ENCODE data around the gene PRKN. TPM values are rescaled to one million over a fixed set of nuclear protein-coding genes. Genes with fewer than 3 reads are reported as not detected.
"Not testable (repeated sequence)": the region's sequence is repeated elsewhere in the genome, so short reads cannot be mapped to it uniquely, and the experiment has no call there.

PRKN gene
- polyA plus RNA-seq, 6 donors from 2014 or later: 1.4 to 9.3 (median 3.6) TPM

DNA sequence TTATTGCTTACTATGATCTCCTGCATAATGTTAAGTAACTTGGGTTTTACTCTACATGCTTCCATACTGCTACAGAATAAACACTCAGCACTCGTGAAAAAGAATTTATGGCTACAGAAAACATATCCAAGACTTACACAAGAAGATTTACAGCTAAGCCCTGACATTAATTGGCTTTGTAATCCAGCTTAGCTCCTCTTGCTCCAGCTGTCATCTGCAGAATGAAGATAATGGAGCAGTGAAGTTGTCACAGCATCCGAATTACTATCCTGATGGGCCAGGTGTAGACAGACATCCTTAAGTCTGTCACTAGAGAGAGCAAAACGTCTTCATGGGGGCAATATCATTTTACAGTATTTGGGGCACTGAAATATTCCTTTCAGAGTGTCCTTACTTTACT lies 155.3 kb downstream of the PRKN start:
- ATAC-seq (ENCODE audit: low read depth in 2 of 2) (no peak), DNase-seq (no peak)
- Mint-ChIP-seq H3K9me3 (peaks cover 1 to 24% (median 10%) of the 10 kb centered on the region in 7 donors), H3K27ac (no peak overlapping the region), H3K36me3 (peaks cover 8 to 24% of the 10 kb centered on the region in 2 donors), H3K4me1 (no peaks in the 10 kb centered on the region), H3K27me3 (no peaks in the 10 kb centered on the region), H3K4me3 (no peak overlapping the region)

DNA sequence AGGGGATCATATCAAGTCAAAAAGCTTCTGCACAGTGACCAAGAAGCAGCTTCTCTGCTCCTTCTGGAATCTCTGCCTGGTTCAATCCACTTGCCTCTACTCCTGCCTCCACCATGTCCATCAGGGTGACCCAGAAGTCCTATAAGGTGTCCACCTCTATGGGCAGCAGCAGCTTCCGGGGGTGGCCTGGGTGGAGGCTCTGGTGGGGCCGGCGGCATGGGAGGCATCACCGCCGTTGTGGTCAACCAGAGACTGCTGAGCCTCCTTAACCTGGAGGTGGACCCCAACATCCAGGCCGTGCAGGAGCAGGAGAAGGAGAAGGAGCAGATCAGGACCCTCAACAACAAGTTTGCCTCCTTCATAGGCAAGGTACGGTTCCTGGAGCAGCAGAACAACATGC lies 159.3 kb downstream of the PRKN start:
- Mint-ChIP-seq H3K4me3 (no peak overlapping the region), H3K27ac (no peak overlapping the region), H3K9me3 (peaks cover 14 to 49% (median 37%) of the 10 kb centered on the region in 7 donors), H3K4me1 (no peaks in the 10 kb centered on the region), H3K36me3 (peaks cover 22 to 49% of the 10 kb centered on the region in 2 donors), H3K27me3 (no peaks in the 10 kb centered on the region)
- ATAC-seq (ENCODE audit: low read depth in 2 of 2) (no peak), DNase-seq (no peak)

DNA sequence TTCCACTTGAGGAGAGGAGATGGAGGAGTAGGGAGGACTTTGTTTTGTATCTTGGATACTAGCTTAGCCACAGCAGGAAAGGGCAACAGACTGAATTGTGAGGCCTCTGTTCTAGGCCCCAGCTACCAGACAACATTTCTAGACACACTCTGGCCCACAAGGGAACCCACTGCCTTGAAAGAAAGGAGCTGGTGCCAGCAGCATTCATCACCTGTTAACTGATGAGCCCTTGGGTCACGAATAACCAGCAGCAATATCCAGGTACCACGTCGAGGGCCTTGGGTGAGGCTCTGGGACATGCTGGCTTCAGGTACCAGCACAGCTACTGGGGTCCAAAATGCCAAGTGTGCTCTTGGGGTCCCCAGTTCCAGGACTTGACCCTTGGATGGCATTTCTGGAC lies 165.5 kb downstream of the PRKN start:
- peaks cover 14 to 41% (median 28%) of the 10 kb centered on the region in 7 donors for H3K9me3 Mint-ChIP-seq
- H3K27ac Mint-ChIP-seq: no peak overlapping the region
- ATAC-seq (ENCODE audit: low read depth in 2 of 2): no peak
- no peak overlapping the region for H3K4me3 Mint-ChIP-seq
- peaks cover 13 to 34% of the 10 kb centered on the region in 2 donors for H3K36me3 Mint-ChIP-seq
- H3K27me3 Mint-ChIP-seq: no peaks in the 10 kb centered on the region
- H3K4me1 Mint-ChIP-seq: no peaks in the 10 kb centered on the region
- no peak for DNase-seq

DNA sequence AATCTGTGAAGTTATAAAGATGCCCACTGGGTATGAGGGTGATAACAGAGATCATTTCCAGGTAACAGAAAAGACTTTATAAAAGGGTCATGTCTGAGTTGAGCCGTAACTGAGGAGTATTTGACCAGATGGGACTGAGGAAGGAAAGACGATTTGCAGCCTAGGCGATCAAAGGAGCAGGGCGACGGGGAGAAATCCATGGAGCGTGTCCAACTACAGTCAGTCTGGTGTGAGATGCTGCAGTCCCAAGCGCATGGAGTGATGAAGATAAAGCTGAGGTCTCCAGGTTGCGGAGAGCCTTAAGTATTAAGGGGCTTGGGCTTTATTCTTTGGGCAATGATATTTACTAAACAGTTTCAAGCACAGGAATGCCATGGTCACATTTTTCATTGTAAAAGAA lies 166.7 kb downstream of the PRKN start:
- no peak for ATAC-seq (ENCODE audit: low read depth in 2 of 2)
- Mint-ChIP-seq H3K4me3 (no peak overlapping the region), H3K4me1 (no peaks in the 10 kb centered on the region), H3K9me3 (peaks cover 14 to 30% (median 19%) of the 10 kb centered on the region in 7 donors), H3K36me3 (peaks cover 11 to 29% of the 10 kb centered on the region in 2 donors), H3K27me3 (no peaks in the 10 kb centered on the region), H3K27ac (no peak overlapping the region)
- DNase-seq: no peak

DNA sequence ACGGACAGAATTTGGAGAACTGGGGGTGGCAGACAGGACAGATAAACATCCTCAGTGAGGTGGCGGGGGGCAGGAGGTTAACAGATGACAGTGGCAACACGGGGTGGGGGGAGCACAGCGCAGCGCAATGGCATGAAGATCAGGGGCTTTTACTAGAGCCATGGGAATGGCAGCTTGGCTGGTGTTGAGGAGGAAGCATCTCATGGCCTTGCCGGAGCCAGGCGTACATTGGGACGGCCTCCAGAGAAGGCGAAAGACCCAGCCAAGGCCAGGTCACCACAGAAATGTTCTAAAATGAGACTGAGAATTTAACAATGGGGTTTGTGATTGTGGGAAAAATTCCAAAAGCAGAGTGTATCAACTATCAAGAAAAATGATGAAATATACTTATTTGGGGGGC lies 173.0 kb downstream of the PRKN start:
- Mint-ChIP-seq H3K4me1 (no peaks in the 10 kb centered on the region), H3K27me3 (no peaks in the 10 kb centered on the region), H3K9me3 (peaks cover 0 to 13% (median 9%) of the 10 kb centered on the region in 7 donors), H3K36me3 (peaks cover 17 to 26% of the 10 kb centered on the region in 2 donors), H3K27ac (no peak overlapping the region), H3K4me3 (no peak overlapping the region)
- DNase-seq (no peak), ATAC-seq (ENCODE audit: low read depth in 2 of 2) (no peak)

DNA sequence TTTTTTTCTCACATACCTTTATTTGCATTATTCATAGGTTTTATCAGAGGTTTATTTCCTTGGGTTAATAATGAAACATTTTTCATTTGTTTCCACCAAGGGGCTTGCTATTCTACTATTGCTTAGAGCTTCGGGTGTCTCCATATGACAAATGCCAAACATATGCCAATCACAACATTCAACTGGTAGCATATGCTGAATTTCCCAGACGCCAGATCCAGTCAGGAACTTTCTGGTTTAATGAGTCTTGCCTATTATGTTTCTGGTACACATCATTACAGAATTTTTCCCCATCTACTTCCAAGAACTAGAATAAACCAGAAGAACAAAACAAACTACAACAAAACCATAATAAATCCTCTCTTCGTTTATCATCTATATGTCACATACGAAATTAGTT lies 180.7 kb downstream of the PRKN start:
- Mint-ChIP-seq H3K4me3 (no peak overlapping the region), H3K4me1 (no peaks in the 10 kb centered on the region), H3K27ac (no peak overlapping the region), H3K9me3 (peaks cover 0 to 11% (median 5%) of the 10 kb centered on the region in 7 donors), H3K27me3 (no peaks in the 10 kb centered on the region), H3K36me3 (peaks cover 3 to 9% of the 10 kb centered on the region in 2 donors)
- ATAC-seq (ENCODE audit: low read depth in 2 of 2): no peak
- no peak for DNase-seq

DNA sequence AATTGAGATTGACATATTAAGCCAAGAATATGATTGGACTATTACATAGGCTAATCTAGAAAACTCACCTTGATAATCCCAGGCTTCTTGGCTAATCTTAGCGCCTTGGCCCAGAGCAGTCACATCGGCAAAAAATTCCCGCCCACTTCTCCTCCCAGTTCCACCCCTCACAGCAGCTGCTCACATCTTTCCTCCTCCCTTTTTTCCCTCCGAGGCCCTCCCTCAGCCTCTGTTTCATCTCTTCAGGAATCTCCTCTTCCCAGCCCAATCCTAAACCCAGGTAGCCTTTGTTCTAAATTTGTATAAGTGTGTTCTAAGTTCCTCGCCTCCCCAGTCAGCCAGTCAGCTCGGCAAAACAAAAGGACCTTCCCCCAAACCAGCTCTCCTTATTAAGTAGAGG lies 184.3 kb downstream of the PRKN start:
- Mint-ChIP-seq H3K27ac (peak overlapping the region in 1 of 6 donors; percentile 67), H3K4me1 (no peaks in the 10 kb centered on the region)

DNA sequence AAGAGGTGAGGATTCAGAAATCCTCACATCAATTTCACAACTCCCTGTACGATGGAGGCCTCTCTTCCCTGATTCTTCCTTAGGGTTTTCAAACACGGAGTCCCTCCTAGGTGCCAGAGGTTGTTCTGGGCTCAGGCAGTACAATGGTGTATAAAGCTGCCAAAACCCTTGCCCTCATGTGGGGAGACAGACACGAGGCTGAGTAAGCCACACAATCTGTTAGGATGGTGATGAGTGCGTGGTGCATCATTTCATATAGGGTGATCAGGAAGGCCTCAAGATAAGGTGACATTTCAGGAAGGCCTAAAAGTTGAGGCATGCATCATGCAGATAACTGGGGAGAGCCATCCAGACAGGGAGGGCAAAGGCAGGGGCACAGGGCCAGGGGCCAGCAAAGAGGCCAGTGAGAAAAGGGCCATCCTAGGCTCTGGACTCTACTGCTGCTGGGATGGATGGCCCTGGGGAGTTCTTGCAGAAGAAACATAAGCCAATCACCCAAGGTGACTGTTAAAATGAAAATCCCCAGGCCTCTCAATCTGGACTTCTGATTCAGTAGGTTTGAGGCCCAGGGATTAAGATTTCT lies 186.5 kb downstream of the PRKN start:
- no peaks in the 10 kb centered on the region for H3K36me3 Mint-ChIP-seq
- DNase-seq (no peak), ATAC-seq (ENCODE audit: low read depth in 2 of 2) (no peak)
- no peaks in the 10 kb centered on the region for H3K4me1 Mint-ChIP-seq
- no peaks in the 10 kb centered on the region for H3K27me3 Mint-ChIP-seq
- H3K9me3 Mint-ChIP-seq: peaks cover 0 to 5% (median 0%) of the 10 kb centered on the region in 7 donors
- no peak overlapping the region for H3K4me3 Mint-ChIP-seq
- no peak overlapping the region for H3K27ac Mint-ChIP-seq

More for the DNA sequence above, 184.3 kb downstream of the PRKN start:
- ATAC-seq (ENCODE audit: low read depth in 2 of 2) (no peak), DNase-seq (no peak)
- Mint-ChIP-seq H3K4me3 (no peak overlapping the region), H3K36me3 (no peaks in the 10 kb centered on the region), H3K9me3 (peaks cover 0 to 5% (median 0%) of the 10 kb centered on the region in 7 donors), H3K27me3 (no peaks in the 10 kb centered on the region)

DNA sequence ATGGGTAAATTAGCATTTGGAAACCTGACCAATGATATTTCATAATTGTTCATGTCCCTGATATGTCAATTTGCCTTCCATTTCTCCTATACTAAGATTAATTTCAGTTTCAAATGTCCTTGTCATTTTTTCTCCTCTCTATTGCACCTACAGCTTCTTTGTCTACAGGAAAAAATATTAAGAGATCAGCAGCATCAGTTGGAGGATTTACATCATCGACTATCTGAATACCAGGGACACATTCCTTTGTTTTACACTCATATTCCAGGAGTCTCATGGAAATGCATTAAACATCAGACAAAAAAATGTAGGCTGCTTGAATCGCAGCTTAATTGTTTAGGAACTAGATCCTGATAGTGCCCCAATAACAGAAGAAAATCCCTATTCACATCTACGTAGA lies 188.2 kb downstream of the PRKN start:
- DNase-seq (no peak), ATAC-seq (ENCODE audit: low read depth in 2 of 2) (no peak)
- H3K27me3 Mint-ChIP-seq: no peaks in the 10 kb centered on the region
- H3K27ac Mint-ChIP-seq: no peak overlapping the region
- H3K36me3 Mint-ChIP-seq: no peaks in the 10 kb centered on the region
- H3K4me1 Mint-ChIP-seq: no peaks in the 10 kb centered on the region
- no peak overlapping the region for H3K4me3 Mint-ChIP-seq
- H3K9me3 Mint-ChIP-seq: peaks cover 0 to 5% (median 0%) of the 10 kb centered on the region in 7 donors

DNA sequence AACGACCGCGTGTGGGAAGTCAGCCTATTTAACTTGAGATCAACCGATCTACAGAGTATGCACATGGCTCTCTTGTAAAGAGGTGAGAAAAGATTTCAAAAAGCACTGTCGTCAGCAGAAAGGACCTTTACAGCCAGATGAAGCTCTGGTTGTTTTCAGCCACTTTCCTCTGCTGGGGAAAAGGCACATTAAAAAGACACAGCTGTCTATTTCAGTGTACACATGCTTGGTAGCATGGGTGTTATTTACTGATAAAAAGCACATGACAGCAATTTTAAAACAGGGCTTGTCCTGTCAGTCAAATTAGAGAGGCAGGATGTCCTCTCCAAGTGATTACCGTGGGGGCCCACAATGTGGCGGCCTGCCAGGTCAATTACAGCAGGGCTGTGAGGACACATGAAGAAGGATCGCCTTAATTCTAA lies 188.9 kb downstream of the PRKN start:
- no peak for ATAC-seq (ENCODE audit: low read depth in 2 of 2)
- no peak overlapping the region for H3K27ac Mint-ChIP-seq
- no peaks in the 10 kb centered on the region for H3K27me3 Mint-ChIP-seq
- no peaks in the 10 kb centered on the region for H3K4me1 Mint-ChIP-seq
- H3K9me3 Mint-ChIP-seq: peaks cover 0 to 5% (median 0%) of the 10 kb centered on the region in 7 donors
- DNase-seq: no peak
- no peak overlapping the region for H3K4me3 Mint-ChIP-seq
- H3K36me3 Mint-ChIP-seq: no peaks in the 10 kb centered on the region

DNA sequence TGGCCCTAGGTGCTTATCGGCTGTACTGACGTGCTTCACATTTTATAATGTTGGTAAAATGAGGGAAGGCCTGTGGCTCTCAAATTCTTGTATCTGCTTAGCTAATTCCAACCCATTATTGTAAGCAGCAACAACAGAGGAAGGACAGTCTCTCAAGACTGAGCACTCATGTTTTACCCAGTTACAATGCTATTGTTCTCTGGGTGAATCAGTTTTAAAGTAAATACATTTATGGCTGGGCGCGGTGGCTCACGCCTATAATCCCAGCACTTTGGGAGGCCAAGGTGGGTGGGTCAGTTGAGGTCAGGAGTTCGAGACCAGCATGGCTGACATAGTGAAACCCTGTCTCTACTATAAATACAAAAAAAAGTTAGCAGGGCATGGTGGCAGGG lies 194.6 kb downstream of the PRKN start:
- Mint-ChIP-seq H3K36me3 (no peaks in the 10 kb centered on the region), H3K4me3 (no peak overlapping the region), H3K27ac (no peak overlapping the region), H3K9me3 (peaks cover 0 to 2% (median 0%) of the 10 kb centered on the region in 7 donors), H3K27me3 (no peaks in the 10 kb centered on the region), H3K4me1 (no peaks in the 10 kb centered on the region)
- no peak for DNase-seq
- no peak for ATAC-seq (ENCODE audit: low read depth in 2 of 2)

DNA sequence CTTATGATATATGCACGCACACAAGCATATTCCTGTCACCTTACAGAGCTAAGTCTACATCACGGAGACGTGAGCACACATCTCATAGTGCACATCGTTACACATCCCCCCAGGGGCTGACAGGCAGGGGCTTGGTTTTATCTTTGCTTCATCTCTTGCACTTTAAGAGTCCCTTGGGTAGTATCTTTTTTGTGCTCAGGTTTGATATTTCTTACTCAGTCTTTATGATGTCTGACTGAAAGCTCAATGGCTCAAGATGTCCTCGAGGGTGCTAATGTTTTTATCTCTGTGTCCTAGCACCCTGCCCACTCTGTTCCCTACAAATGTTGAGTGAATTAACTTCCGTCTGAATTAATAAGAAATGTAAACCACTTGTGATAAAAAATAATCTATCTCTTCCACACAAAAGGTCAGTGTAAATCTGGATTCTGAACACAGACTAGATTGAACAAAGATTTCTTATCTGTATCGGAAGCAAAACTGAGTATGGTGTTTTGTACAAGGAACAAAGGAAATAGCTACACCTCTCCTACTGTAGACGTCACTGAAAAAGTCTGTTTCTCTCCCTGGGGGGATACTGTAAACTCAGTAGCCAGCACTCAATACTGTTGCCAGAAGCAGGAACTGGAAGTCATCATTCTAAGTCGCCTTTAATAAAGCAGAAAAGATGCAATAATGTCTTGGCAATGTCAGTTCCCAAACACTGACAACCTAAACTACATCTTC lies 195.1 kb downstream of the PRKN start:
- Mint-ChIP-seq H3K27ac (no peak overlapping the region), H3K9me3 (peaks cover 0 to 2% (median 0%) of the 10 kb centered on the region in 7 donors), H3K4me3 (no peak overlapping the region), H3K4me1 (no peaks in the 10 kb centered on the region), H3K27me3 (no peaks in the 10 kb centered on the region), H3K36me3 (no peaks in the 10 kb centered on the region)
- DNase-seq (no peak), ATAC-seq (ENCODE audit: low read depth in 2 of 2) (no peak)

DNA sequence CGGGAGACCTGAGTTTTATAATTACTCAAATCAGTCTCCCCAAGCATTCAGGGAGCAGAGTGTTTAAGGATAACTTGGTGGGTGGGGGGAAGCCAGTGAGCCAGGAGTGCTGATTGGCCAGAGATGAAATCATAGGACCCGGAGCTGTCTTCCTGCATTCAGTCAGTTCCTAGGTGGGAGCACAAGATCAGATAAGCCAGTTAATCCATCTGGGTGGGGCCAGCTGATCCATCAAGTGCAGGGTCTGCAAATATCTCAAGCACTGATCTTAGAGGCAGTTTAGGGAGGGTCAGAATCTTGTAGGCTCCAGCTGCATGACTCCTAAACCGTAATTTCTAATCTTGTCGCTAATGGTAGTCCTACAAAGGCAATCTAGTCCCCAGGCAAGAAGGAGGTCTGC lies 196.2 kb downstream of the PRKN start:
- not testable (repeated sequence) for H3K4me1 Mint-ChIP-seq; H3K27me3 Mint-ChIP-seq; DNase-seq; H3K4me3 Mint-ChIP-seq; H3K9me3 Mint-ChIP-seq; H3K36me3 Mint-ChIP-seq; H3K27ac Mint-ChIP-seq; ATAC-seq (ENCODE audit: low read depth in 2 of 2)

DNA sequence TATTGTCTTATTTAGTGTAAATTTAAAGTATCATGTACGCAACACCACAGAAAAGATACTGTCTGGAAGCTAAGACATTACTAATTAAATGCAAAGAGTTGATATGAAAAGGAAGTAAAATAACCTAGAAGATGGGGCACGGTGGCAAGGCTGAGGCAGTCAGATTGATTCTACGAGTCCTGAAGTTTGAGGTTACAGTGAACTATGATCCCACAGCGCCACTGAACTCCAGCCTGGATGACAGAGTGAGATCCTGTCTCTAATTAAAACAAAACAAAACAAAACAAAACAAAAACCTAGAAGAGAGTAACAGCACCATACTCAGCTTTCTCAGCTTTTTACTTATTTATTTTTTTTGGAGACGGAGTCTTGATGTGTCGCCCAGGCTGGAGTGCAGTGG lies 199.0 kb downstream of the PRKN start:
- H3K36me3 Mint-ChIP-seq: no peaks in the 10 kb centered on the region
- no peak overlapping the region for H3K4me3 Mint-ChIP-seq
- peaks cover 0 to 8% (median 0%) of the 10 kb centered on the region in 3 donors for H3K4me1 Mint-ChIP-seq
- no peak overlapping the region for H3K27ac Mint-ChIP-seq
- H3K27me3 Mint-ChIP-seq: no peaks in the 10 kb centered on the region
- no peak for ATAC-seq (ENCODE audit: low read depth in 2 of 2)
- no peak for DNase-seq
- peaks cover 0 to 5% (median 2%) of the 10 kb centered on the region in 7 donors for H3K9me3 Mint-ChIP-seq

Measured in naive B cell (primary cell).